ENCODE measurements around the gene DGKI.

DGKI gene

DNA sequence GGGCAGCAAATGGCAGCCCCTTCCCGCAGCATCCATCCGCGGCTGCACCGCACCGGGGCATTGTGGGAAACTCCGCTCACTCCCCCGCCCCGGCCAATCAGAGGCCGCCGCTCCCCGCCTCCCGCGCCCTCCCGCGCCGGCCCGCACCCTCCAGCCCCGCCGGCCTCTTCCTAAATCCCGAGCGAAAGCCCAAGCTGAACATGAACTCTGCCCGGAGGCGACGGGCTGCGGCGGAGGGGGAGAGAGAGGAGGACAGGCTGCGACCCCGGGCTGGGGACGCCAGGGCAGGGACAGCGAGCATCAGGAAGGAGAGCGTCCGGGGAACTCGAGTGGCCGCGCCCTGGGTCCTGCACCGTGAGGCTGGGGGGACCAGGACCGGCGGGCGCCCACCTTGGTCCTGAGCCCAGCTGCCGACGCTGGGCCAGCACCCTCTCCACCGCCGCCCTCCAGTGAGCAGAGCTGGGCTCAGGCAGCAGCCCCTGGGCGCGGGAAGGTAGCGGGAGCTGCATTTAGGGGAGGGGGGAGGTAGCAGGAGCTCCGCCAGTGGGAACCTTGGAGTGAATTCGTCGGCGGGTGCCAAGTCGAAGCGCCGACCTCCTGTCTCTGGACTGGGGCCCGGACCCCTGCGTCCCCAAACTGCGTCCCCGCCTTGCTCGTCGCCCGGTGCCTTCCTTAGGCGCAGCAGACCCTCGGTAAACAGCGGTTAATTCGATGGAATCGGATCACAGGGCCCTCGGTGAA lies at the start of gene DGKI:
DGKI (minus strand) TSS at position 148 of the 741 bp plus-strand sequence.
- DNase-seq, result no peak

GRCh38 chr7:137895301-137896221 lies 48.8 kb upstream of the DGKI start:
- DNase-seq, result no peak

DNA sequence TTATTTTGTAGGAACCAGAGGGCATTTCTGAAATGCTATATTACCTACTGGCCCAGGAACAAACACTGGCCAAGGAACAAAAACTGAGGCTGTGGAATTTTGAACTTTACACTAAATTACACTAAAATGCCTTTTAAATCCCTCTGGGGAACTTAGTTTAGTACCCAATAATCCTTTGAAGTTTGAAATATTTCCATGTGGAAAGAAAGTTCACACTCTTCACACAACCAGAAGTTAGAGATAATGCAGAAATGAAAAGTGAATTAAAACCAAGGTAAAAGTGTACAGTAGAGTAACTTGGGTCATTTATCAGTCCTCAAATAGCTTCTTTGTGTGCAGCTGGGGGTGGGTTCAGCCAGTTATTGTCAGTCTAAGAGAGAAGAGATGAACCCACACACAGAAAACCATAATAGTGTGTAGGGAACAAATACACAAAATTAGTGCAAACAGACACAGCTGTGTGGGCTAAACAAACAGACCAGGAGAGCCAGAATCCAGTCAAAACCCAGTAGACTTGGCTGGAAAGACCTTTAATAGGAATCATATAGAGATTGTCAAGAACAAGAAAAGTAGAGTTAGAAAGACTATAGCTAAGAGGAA lies 46.5 kb upstream of the DGKI start:
- no peak for DNase-seq

GRCh38 chr7:137891016-137891655 lies 44.4 kb upstream of the DGKI start:
- DNase-seq, result no peak

- DNase-seq, result no peak
Observed at GRCh38 chr7:137890449-137890921, 43.7 kb upstream of the DGKI start.

DNA sequence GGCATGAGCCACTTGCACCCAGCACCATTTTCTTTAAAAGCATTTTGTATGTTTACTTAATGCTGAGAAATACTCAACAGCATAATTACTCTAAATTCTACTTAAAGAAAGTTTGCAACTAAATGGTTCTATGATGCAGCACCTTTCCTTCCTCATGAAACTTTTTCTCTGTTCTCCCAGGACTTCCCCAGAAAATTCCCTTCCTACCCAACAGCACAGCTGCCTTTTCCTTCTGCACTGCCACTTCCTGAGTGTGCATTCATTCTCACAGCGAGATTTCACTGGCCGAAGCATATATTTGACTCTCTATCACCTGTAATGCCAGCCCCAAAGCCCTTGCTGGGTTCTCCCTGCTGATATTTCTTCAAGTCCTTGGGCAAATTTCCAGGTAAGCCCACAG lies 41.5 kb upstream of the DGKI start:
- DNase-seq, result no peak

DNA sequence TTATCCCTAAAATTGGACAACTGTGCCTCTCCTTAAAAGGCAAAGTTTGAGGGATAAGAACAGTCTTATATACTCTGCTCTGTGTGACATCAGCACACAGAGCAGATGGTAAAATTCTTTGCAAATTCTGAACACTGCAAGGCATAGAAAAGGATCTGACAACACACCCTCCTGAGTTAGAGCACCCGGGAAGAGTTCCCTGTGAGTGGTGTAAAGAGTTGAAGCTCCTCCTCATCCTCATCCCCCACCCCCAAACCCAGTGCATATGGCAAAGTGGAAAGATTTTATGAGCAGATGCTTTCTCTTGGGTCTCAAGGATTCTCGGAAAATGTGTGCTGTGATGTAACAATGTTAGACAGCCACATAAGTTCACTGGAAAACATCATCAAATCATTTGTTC lies 40.0 kb upstream of the DGKI start:
- no peak for DNase-seq

DNA sequence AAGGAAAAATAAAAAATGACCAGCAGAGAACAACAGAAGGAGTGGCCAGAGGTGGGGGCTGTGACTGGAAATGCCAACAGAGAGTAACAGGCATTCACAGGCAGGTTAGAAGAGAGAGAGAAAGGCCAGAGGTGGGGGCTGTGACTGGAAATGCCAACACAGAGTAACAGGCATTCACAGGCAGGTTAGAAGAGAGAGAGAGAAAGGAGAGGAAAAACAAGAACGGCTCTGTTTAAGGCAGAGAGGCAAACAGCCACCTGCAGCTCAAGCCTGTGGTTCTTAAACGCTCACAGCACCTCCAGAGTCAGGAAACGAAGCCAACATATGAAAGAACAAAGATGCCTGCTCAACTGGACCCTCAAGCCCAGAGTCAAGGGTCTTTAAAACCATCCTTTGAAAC lies 39.5 kb upstream of the DGKI start:
- DNase-seq, result no peak

DNA sequence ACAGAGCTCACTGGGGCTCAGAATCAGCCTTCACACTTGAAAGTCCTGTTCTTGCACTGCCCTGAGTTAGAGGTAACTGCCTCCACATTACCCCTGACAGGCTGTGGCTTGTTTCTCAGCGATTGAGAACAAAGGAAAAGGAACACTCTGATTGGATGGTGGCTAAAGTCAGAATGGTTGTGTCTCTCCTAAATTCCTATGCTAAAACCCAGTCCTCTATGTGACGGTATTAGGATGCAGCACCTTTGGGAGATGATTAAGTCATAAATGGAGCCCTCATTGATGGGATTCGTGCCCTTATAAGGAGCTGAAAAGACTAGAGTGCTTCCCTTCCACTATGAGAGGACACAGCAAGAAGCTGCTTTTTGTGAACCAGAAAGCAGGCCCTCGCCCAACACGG lies 38.9 kb upstream of the DGKI start:
- DNase-seq, result no peak

DNA sequence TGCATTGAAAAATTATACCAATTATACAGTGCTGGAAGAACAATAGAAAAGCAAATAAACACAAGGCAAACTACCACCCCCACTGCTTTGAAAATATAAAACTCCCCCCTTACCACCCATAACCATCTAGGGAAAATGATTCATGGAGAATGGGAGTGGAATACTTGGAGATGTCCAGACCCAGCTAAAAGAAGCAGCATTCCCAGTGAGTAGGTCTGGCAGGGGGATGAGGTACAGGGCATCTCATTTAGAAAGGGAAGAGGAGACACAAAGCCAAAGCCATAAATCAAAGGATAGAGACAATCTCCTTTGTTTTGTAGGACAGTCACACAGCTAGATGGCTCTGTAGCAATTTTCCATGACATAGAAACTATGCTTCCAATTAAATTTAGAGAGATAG lies 36.0 kb upstream of the DGKI start:
- no peak for DNase-seq

DNA sequence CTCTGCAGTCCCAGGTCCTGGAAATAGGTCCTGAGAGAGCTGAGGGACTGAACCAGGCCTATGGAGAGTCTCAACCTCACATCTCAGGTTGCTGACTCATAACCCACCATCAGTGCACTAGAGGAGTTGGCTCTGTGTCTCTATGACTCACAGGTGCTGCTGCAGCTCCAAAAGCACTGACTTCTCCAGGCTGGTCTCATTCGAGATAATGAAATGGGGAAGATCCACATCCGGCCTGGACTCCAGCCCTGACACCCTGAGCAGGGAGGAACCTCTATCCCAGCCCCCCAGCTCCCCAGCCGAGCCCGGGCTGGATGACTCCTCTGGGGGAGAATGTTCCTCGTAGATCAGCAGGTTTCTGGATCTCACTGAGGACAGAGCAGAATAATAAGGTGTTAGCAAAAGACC lies 35.5 kb upstream of the DGKI start:
- no peak for DNase-seq

DNA sequence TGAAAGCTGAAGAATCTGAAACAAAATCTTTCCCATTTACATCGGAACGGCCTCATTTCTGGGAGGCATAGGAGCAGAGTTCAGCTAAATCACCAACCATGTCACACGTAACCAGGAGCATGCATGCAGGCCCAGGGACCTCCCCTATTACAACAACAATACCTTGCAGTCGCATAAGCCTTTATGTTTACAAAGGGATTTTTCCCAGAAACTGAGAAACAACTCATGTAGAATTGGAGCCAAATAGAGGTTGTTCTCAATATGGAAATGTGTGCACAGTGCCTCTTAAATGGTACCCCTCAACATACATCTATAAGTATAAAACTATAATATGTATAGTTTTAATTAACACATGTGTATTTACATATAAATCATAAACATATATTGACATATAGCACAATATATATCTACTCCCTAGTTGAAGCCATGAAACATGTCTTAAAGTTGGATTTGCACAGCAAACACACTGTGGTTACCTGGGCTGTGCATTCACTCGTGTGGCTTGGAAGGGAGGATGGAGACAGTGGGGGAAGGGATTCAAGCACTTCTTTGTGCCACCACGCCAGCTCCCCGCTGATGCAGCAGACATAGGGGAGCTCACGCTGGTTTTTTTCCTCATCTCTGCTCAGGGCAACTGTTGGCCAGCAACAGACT lies 35.0 kb upstream of the DGKI start:
- no peak for DNase-seq

GRCh38 chr7:137880432-137880831 lies 33.7 kb upstream of the DGKI start:
- DNase-seq, result no peak

GRCh38 chr7:137879357-137880158 lies 32.8 kb upstream of the DGKI start:
- no peak for DNase-seq

GRCh38 chr7:137878333-137878961 lies 31.7 kb upstream of the DGKI start:
- no peak for DNase-seq

DNA sequence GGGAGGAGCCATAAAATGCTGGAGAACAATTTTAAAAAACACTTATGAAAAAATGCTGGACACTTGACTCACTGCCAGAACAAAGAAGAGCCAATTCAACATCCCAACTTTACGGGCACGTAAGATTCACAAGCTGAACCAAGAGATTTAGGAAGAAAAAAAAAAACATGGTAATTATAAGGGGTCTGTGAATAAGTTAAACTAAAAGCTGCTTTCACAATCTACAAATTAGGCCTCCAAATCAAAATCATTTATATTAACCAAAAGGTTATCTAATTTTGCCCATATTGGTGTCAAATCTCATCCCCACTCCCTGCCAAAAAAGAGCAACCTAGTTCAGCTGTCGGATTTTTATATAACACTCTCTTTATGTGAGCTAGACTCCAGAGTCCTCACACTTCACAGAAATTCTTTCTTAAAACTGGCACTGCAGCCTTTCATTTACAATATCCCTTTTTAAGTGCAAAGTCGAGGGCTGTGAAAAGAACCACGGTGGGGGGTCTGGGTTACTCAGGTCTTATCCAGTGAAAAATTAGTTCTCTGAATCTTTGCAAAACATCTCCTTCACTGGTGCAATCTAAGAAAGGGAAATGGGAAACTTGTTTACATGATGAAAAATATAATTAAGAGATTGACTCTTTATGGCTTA lies 30.4 kb upstream of the DGKI start:
- no peak for DNase-seq

GRCh38 chr7:137875746-137876145 lies 29.0 kb upstream of the DGKI start:
- no peak for DNase-seq

DNA sequence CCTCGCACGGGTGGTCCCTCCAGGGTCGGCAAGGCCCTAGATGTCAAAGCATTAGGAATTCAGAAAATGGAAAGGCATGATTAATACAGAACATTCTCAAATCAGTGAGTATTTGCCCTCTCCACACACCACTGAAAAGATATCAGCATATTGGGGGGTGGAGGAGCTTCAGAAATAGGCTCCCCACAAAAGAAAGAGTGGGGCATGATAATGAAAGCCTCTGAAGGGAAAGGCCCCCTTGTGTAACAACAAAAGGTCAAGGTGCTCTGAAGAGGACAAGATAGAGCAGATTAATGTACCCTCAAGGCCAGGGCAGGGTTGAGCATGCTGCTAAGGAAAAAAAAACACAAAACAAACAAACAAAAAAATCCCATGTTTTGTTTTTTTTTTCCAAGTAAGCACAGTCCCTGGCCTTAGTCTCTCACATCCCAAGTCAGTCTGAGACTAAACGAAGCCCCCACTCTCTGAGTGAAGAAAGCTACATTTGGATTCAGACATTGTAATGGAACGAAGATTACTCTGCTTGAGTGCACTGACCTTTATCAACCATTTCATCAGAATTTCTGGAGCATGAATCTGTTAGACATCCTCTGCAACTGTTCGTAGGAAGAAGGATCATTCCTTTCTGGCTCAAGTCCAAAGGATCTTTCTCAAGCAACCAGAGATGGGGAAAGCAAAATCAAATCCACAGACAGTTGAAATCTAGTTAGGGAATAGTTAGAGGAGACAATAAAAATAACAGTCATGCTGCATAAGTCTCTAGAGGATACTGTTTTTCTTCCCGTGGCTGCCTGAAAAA lies 27.4 kb upstream of the DGKI start:
- DNase-seq, result no peak

- no peak for DNase-seq
Observed at GRCh38 chr7:137873524-137873923, 26.8 kb upstream of the DGKI start.
